ENCODE data around the gene SLC22A23.

The SLC22A23 gene

GRCh38 chr6:3455147-3455568 lies 1.7 kb downstream of the SLC22A23 start:
- Histone ChIP-seq H3K27ac (ENCODE audit: low read length) (no peak overlapping the region), H3K27me3 (replicated peaks; ENCODE audit: insufficient read depth, low read length) (peaks cover 11% of the 10 kb centered on the region; the same call in 1 of the 2 replicates), H3K9me2 (replicated peaks; ENCODE audit: insufficient read depth, low read length) (no peaks in the 10 kb centered on the region), H4K20me1 (ENCODE audit: insufficient read depth, low read length) (no peaks in the 10 kb centered on the region), H3K4me2 (ENCODE audit: low read depth, low read length) (peak overlapping the region; percentile 100; the same call in 1 of the 2 replicates), H3K36me3 (replicated peaks; ENCODE audit: insufficient read depth, low read length) (no peaks in the 10 kb centered on the region), H3K79me2 (ENCODE audit: low read length) (no peaks in the 10 kb centered on the region), H3K4me3 (ENCODE audit: low read length) (peak overlapping the region; percentile 76), H3F3A (ENCODE audit: insufficient read depth, low read length) (no peaks in the 10 kb centered on the region), H3K9me3 (replicated peaks; ENCODE audit: insufficient read depth, low read length) (no peaks in the 10 kb centered on the region), H3K9ac (ENCODE audit: low read length) (no peak overlapping the region), H2AFZ (ENCODE audit: low read length) (no peak overlapping the region), H3K4me1 (ENCODE audit: low read length) (peaks cover 5% of the 10 kb centered on the region; the same call in 1 of the 2 replicates)
- TF ChIP-seq EZH2phosphoT487 (IDR thresholded peaks at IDR 0.05; ENCODE audit: low read length) (no peak), EZH2 (optimal IDR thresholded peaks at IDR 0.05; ENCODE audit: low read depth, low read length) (no peak)
- TF ChIP-seq, protein P1, sequence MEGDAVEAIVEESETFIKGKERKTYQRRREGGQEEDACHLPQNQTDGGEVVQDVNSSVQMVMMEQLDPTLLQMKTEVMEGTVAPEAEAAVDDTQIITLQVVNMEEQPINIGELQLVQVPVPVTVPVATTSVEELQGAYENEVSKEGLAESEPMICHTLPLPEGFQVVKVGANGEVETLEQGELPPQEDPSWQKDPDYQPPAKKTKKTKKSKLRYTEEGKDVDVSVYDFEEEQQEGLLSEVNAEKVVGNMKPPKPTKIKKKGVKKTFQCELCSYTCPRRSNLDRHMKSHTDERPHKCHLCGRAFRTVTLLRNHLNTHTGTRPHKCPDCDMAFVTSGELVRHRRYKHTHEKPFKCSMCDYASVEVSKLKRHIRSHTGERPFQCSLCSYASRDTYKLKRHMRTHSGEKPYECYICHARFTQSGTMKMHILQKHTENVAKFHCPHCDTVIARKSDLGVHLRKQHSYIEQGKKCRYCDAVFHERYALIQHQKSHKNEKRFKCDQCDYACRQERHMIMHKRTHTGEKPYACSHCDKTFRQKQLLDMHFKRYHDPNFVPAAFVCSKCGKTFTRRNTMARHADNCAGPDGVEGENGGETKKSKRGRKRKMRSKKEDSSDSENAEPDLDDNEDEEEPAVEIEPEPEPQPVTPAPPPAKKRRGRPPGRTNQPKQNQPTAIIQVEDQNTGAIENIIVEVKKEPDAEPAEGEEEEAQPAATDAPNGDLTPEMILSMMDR (IDR thresholded peaks at IDR 0.05; ENCODE audit: low read length): no peak
- DNase-seq: no peak

DNA sequence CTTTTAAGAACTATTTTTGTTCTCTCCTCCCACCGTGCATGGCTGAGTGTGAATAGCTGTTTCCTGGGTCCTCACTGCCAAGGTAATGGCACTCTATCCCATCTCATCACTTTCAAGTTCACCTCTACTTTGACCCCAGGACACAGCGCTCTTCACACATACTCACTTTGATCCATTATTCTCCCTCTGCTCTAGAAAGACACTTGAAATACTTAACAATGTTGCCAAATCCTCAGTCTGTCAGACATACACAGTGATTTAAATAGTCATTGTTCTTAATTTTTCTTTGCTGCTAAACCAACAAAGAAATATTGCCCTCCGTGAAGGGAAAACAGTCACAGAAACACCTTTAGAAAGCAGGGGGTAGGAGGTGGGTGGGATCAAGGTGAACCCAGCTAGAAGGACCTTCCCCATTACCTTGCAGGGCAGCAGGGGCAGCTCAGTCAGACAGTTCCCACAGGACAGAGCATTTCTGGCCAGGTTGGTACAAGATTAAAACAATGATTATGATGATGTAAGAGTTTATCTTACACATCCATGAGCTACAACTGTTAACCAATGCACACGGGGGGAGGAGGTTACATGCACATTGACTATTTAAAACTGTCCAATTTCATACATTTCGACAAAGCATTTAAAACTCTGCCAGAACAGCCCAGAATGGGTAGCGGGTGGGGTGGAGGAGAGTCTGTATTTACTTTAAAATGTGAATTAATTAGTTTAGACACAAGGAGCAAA lies 2.4 kb downstream of the SLC22A23 start:
- Histone ChIP-seq H3K27ac (ENCODE audit: low read length) (no peak overlapping the region), H4K20me1 (ENCODE audit: insufficient read depth, low read length) (no peaks in the 10 kb centered on the region), H3K4me2 (ENCODE audit: low read depth, low read length) (no peak overlapping the region), H3K36me3 (replicated peaks; ENCODE audit: insufficient read depth, low read length) (no peaks in the 10 kb centered on the region), H3K9ac (ENCODE audit: low read length) (no peak overlapping the region), H3K79me2 (ENCODE audit: low read length) (no peaks in the 10 kb centered on the region), H3K9me3 (replicated peaks; ENCODE audit: insufficient read depth, low read length) (no peaks in the 10 kb centered on the region), H3F3A (ENCODE audit: insufficient read depth, low read length) (no peaks in the 10 kb centered on the region), H3K27me3 (replicated peaks; ENCODE audit: insufficient read depth, low read length) (peaks cover 11% of the 10 kb centered on the region; the same call in 1 of the 2 replicates), H3K9me2 (replicated peaks; ENCODE audit: insufficient read depth, low read length) (no peaks in the 10 kb centered on the region), H2AFZ (ENCODE audit: low read length) (no peak overlapping the region), H3K4me1 (ENCODE audit: low read length) (peaks cover 5% of the 10 kb centered on the region; the same call in 1 of the 2 replicates), H3K4me3 (ENCODE audit: low read length) (no peak overlapping the region)
- no peak for DNase-seq
- TF ChIP-seq EZH2 (optimal IDR thresholded peaks at IDR 0.05; ENCODE audit: low read depth, low read length) (no peak), EZH2phosphoT487 (IDR thresholded peaks at IDR 0.05; ENCODE audit: low read length) (no peak)
- TF ChIP-seq, protein P1 (IDR thresholded peaks at IDR 0.05; ENCODE audit: low read length): no peak

GRCh38 chr6:3453413-3454272 lies 3.2 kb downstream of the SLC22A23 start:
- no peak overlapping the region for H3K9ac ChIP-seq (ENCODE audit: low read length)
- H3K27ac ChIP-seq (ENCODE audit: low read length): no peak overlapping the region
- no peaks in the 10 kb centered on the region for H3K9me2 ChIP-seq (replicated peaks; ENCODE audit: insufficient read depth, low read length)
- no peak overlapping the region for H3K4me2 ChIP-seq (ENCODE audit: low read depth, low read length)
- no peaks in the 10 kb centered on the region for H3F3A ChIP-seq (ENCODE audit: insufficient read depth, low read length)
- no peaks in the 10 kb centered on the region for H3K9me3 ChIP-seq (replicated peaks; ENCODE audit: insufficient read depth, low read length)
- no peak for DNase-seq
- H4K20me1 ChIP-seq (ENCODE audit: insufficient read depth, low read length): no peaks in the 10 kb centered on the region
- H2AFZ ChIP-seq (ENCODE audit: low read length): no peak overlapping the region
- TF ChIP-seq EZH2phosphoT487 (IDR thresholded peaks at IDR 0.05; ENCODE audit: low read length) (no peak), EZH2 (optimal IDR thresholded peaks at IDR 0.05; ENCODE audit: low read depth, low read length) (no peak)
- TF ChIP-seq, protein P1 (IDR thresholded peaks at IDR 0.05; ENCODE audit: low read length): no peak
- no peaks in the 10 kb centered on the region for H3K79me2 ChIP-seq (ENCODE audit: low read length)
- H3K4me3 ChIP-seq (ENCODE audit: low read length): no peak overlapping the region
- no peaks in the 10 kb centered on the region for H3K36me3 ChIP-seq (replicated peaks; ENCODE audit: insufficient read depth, low read length)
- peaks cover 11% of the 10 kb centered on the region; the same call in 1 of the 2 replicates for H3K27me3 ChIP-seq (replicated peaks; ENCODE audit: insufficient read depth, low read length)
- peaks cover 5% of the 10 kb centered on the region; the same call in 1 of the 2 replicates for H3K4me1 ChIP-seq (ENCODE audit: low read length)

All from MM.1S (cell line).